ENCODE data around the gene PRPH2. TPM values are rescaled to one million over a fixed set of nuclear protein-coding genes. Genes with fewer than 3 reads are reported as not detected.

PRPH2 gene
- under 0.01 and 0.19 TPM in 2 replicates for total RNA-seq

DNA sequence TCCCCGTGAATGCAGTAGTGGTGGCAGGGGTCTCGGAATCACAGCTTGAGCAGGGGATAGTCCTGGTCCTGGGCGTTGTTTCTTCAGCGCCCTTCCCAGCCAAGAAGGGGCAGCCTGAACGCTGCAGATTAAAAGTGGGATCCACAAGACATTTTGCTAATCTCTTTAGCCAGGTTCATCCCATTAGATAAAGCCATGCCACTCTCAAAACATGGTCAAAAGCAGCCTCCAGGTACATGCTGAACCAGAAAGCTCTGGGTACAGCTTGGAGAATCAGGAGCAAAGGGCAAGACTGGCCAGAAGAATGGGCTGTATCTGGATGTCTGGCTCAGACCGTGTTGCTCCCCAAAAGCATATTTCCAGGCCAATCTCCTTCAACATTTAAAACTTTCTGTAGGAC is at the start of gene PRPH2:
TSS of gene PRPH2 (minus strand) at position 101 of the 400 bp plus-strand sequence. CDS start 263 bp downstream, outside the sequence.

DNA sequence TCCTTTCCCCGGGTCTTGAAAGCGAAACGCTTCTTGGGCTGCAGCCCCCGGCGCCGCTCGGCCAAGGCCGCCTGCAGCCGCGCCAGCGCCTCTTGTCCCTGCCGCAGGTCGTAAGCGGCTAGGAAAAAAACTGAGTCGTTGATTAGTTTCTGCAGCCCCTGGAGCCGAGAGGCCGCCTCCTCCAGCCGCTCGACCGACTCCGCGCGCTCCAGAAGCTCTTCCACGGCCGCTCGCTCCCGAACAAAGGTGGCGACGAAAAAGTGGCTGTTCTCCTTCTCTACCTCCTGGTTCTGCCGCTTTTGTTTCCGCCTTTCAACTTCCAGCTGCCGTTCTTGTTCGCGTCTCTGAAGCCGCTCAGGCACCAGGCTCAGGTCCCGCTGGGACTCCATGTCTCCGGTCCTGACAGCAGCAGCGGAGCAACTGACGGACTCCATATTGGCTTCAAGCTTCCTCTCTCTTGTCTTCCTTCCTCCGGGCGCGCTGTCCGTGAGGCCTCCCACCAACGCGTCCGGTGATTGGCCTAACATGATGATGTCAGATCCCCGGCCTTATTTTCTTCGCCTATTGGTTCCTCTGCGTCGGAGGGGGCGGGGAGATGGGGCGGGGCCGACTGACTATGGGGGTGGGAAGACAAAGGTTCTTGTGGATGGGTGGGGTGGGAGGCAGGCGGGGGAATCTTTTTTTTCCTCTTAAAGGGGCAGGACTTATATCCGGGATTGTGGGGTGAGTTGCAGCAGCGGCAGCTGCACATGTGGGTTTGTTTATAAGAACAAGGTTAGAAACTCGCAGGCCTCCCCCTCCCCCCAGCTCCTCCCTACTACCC is 23.5 kb upstream of the PRPH2 start, which contains the start of gene TBCC:
TSS of gene TBCC (minus strand) at position 464 of the 823 bp plus-strand sequence. CDS start at position 434, 30 bp downstream.

Other genes starting within 250 kb of the PRPH2 start
- 19.0 and 25.9 TPM in 2 replicates for gene UBR2, start 158.6 kb downstream of the PRPH2 start, total RNA-seq
- gene TBCC, start 23.5 kb upstream of the PRPH2 start, total RNA-seq = 28.8 and 29.6 TPM in 2 replicates
- 2.3 and 3.4 TPM in 2 replicates for gene BICRAL, start 59.5 kb upstream of the PRPH2 start, total RNA-seq
- gene RPL7L1, start 157.0 kb upstream of the PRPH2 start, total RNA-seq = 96.0 and 109 TPM in 2 replicates
- gene PTCRA, start 193.5 kb upstream of the PRPH2 start, total RNA-seq = not detected in 2 replicates
- gene CNPY3, start 206.9 kb upstream of the PRPH2 start, total RNA-seq = 20.7 and 35.7 TPM in 2 replicates
- gene GNMT, start 238.2 kb upstream of the PRPH2 start, total RNA-seq = 0.09 TPM in 1 of 2 replicates, not detected in the other